AML-193 (cell line): ENCODE data around the gene AXIN2.
"Not testable (repeated sequence)": the region's sequence is repeated elsewhere in the genome, so short reads cannot be mapped to it uniquely, and the experiment has no call there.

Experiments used
- DNase-seq, 2 experiments: peaks; one replicate each; lab custom pipeline; 2025; lab: John Stamatoyannopoulos, UW

The AXIN2 gene

DNA sequence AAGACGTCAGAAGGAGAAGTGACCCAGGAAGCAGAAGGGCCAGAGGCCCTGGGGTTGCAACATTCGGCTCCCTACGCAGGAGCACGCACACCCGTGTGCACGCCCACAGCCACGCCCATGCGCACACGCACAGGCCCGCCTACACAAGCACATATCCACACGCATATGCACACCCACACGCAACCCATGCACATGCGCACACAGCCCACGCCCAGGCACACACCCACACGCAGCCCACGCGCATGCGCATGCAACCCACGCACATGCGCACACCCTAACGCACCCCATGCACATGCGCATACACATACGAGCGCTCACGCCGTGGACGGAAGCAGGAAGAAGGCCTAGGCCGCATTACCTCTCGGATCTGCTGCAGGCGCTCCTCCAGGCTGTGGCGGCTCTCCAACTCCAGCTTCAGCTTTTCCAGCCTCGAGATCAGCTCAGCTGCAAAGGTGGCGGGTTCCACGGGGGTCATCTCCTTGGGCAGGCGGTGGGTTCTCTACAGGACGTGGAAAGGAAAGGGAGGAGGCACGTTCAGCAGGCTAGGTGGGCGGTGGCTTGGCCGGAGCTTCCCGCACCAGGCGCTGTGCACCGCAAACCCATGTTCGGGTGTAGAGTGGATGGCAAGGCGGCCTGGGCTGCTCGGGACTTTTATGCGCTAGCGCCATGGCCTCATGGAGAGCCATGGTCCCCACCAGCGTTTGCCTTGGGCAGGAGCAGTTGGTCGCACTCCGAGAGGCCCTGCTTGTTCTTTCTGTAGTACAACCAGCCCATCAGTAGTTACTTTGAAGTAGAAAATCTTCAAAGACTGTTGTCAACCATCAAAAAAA lies 23.4 kb downstream of the AXIN2 start:
- DNase-seq = no peak

DNA sequence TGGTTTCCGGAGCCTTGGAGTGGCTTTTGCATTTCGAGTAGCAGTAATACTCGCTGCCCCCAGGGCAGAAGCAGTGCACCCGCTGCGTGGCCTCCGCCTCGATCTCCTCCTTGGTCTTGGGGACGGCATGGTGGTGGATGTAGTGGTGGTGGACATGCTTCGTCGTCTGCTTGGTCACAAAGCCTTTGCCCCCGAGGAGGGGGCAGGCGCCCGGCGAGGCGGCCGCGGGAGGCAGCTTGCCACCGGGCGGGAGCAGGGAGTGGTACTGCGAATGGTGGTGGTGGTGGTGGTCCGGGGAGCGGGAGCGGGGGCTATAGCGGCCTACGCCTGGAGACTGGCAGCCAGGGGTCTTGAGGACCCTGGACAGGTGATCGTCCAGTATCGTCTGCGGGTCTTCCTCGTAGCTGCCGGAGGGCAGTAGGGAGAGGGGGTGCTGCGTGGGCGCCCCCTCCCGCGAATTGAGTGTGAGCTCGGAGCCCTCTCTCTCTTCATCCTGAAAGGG lies 24.1 kb downstream of the AXIN2 start:
- DNase-seq = no peak

- no peak for DNase-seq
Observed at GRCh38 chr17:65536573-65537342, 24.7 kb downstream of the AXIN2 start.

DNA sequence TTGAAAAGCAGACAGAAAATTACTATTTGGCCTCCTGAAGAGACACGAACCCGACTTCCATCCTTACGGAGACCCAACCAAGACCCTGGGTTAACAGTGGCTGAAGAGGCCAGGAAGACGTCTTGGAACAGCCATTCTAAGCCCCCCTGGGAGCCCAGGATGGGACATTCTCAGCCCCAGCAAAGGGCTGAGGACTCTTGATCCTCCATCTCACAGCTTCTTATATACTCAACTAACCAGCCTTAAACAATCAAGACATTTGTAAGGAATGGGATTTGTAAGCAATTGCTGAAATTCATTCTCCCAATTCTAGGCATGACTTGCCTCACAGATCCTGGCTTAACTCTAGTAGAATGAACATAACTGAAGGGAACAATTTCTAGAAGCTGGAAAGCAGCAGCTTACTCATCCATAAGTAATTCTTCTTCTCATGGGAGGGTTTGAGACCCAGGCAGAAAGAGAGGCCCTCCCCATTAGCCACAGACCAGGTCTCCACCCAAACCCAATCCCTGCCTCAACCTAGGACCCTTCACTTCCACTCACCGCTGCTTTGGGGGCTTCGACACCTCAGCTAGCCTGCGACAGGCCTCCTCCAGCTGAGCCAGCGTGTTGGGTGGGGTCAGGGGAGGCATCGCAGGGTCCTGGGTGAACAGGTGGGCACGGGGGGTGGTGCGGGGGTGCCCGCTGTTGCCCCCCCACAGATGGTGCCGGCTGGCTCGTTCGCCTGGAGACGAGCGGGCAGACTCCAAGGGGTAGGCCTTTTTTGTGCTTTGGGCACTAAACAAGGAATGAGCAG lies 25.5 kb downstream of the AXIN2 start:
- no peak for DNase-seq

DNA sequence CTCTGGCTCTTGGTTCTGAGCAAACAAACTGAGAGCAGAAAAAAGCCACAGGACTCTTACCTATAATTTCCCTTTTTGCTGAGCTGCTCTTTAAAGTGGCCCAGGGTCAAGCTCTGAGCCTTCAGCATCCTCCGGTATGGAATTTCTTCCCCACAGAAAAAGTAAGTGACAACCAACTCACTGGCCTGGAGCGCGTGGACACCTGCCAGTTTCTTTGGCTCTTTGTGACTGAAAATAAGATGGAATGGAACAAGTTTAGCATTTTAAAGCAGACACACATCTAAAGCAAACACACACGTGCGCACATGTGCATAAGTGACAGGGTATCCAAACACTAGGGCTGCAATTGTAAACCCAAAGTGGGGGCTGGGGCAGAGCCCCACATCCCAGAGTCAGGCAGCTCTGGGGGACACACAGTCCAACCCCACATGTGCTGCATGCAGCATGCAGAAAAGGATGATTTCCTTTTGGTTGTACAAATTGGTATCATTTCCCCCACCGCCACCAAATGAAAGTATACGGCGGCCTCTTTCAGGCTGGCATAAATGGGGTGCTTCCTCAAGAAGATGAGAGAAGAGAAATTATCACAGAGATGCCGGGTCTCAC lies 27.5 kb downstream of the AXIN2 start:
- no peak for DNase-seq

GRCh38 chr17:65533056-65533745 lies 28.2 kb downstream of the AXIN2 start:
- no peak for DNase-seq

DNA sequence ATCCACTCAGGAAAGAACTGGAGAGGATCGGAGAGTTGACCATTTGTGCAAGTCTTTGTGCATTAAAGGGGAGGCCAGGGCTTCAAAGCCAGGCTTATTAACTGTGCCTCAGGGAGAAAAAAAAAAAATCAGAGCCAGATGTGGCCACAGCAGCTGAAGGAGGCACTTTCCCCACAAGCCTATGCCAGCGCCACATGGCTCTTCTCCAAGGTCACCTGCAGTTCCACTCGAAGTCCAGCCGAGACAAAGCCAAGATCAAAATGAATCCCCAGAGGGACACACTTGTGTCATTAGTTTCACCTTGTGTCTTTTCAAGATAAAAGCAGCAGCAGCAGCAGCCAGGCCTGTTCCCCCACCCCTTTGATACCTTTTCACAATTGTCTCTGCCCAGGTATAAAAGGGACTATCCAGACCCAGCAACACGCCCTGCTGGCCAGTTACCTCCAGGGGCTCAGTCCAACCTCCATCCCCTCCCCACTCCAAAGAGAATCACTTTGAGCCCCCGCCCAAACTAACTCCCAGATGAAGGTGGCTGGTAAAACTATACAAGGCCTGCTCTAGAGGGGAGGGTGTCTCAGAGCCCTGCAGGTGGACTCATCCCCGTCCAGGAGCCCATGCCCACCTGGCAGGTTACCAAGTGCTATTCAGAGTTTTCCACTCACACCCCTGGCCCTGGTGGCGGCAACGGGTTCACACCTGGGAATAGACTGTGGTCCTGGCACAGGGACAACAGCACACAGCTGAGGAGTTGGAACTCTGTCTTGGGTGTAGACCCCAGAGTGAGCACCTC lies 29.2 kb downstream of the AXIN2 start:
- no peak for DNase-seq

DNA sequence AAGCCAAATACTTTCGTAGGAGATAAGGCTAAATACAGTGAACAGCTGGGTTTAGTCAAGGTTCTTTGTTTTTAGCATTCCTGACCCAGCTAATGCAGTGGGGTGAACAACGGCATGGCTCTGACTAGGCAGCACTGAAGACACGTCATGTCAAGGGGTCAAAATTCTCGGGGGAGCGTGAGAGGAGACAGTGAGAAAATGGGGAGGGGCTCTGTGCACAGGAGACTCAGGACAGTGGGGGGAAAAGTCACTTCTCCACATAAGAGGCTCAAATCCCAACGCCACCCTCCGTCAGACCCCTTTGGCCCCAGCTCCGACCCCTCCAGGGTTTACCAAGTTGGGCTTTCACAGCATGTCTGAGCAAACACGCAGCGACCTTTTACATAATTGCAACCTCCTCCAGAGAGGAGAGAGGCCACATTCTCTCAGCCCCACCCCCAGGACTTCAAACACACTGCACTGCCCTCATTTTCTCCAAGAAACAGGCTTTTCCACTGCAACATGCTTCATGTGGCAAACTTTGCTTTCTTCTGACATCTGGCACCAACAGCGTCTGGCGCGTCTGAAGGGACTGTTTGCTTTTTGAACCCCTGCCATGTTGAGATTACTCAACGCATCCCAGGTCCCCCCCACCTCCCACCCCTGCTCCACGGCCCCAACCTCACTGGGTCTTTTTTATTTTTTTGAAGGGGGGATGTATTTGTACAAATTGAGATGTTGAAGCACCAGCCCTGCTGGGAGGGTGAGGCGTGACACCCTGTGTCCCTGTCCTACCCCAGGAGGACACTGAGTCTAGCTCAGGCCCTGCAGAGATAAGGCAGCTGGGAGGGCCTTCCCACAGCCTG lies 30.0 kb downstream of the AXIN2 start:
- DNase-seq = no peak

DNA sequence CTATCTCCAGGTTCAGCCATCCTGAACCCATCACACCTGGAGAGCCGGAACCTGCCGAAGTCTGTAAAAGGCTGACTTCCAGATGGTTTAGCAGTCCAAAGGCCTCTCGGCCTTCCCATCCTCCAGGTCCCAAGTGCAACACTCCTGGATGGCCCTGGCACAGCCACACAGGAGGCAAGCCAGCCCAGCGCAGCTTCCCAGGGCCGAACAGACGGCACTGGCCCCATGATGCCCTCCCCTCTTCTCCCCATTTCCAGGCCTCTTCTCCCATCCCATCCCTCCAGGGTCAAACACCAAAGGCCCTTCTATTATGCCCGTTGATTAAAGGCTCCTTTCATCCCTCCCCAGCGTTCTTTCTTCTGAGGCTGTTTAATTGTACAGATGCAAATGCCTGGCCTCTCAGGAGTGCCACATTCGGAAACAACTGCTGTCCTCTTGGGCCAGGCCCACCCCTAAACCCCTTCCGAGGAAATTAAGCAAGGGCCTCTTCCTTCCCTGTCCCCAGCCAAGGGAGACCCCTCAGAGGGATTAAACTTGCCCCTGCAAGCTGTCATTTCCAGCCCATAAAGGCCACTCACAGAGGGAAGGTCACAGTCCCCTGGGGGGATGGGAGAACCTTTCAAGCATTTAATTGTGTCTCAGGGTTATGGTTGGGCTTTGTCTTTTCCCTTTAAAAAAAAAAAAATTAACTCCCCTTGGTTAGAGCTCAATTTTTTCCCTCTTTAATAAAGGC lies 30.8 kb downstream of the AXIN2 start:
- DNase-seq = no peak

GRCh38 chr17:65529761-65530522 lies 31.5 kb downstream of the AXIN2 start:
- DNase-seq = no peak

GRCh38 chr17:65529040-65529633 lies 32.3 kb downstream of the AXIN2 start:
- DNase-seq = no peak

DNA sequence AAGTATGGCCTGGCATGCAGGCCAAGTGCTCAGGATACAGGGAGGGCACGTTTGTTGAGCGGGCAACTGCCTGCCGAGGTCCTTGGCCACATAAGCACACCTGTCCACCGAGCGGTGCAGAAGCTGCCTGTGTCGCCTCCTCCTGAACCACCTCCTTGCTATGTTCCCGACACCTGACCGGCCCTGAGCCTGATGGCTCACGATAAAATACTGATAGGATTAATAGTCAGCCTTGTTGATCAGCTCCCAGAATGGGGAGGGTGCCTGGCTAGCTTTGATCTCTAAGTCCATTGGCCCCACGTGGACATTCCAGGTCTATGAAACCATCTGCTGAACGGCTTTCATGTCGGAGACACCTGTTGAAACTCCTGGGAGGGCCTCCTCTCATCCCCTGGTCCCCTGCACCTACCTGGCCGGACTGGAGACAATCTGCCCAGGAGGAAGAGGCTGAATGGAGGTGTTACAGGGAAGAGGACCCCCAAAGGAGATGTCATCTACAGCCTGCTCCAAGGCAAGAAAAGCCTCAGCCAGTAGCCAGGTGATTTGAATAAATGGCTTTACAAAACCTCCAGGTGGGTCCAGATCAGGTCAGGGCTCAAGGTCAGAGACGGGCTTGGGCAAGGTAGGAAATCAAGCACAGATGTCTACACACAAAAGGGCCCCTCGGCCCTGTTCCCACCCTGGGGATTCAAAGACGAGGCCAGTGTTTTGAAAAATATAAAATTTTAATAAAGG lies 33.4 kb downstream of the AXIN2 start:
- DNase-seq = no peak

GRCh38 chr17:65527381-65527780 lies 34.1 kb downstream of the AXIN2 start:
- DNase-seq = no peak

DNA sequence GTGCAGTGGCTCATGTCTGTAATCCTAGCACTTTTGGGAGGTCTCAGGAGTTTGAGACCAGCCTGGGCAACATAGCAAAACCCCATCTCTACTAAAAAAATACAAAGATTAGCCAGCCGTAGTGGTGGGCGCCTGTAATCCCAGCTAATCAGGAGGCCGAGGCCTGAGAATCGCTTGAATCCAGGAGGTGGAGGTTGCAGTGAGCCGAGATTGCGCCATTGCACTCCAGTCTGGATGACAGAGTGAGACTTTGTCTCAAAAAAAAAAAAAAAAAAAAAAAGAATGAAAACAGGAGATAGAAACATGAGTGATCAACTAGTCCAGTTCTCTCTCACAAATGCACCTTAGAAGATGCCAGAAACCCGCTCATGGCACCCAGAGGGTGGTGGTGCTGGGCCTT lies 34.6 kb downstream of the AXIN2 start:
- not testable (repeated sequence) for DNase-seq

- DNase-seq = no peak
Observed at GRCh38 chr17:65523853-65524664, 37.4 kb downstream of the AXIN2 start.

GRCh38 chr17:65523411-65523810 lies 38.0 kb downstream of the AXIN2 start:
- no peak for DNase-seq
